GM15510 (cell line): ENCODE measurements around the gene ZNF613.

ENCODE experiments used
- POLR2A ChIP-seq: IDR thresholded peaks from 3 replicates; pipeline ENCODE4 v1.6.1; 2011; ENCODE audit warnings: borderline replicate concordance; ENCODE audit not compliant: insufficient read length; ENCODE audit errors: extremely low read depth

Gene ZNF613

GRCh38 chr19:51983361-51983760 lies 56.1 kb downstream of the ZNF613 start:
- TF ChIP-seq POLR2A = no peak

- TF ChIP-seq POLR2A = peak; percentile 37
Observed at GRCh38 chr19:51986309-51987291, 59.3 kb downstream of the ZNF613 start, which contains the start of gene ZNF350. ZNF350 (minus strand) TSS chr19:51986840; CDS start chr19:51974360, 12,480 bp downstream.

- TF ChIP-seq POLR2A = no peak
Observed at GRCh38 chr19:51993422-51993821, 66.2 kb downstream of the ZNF613 start.

GRCh38 chr19:51994048-51994644 lies 66.9 kb downstream of the ZNF613 start:
- no peak for TF ChIP-seq POLR2A
